K562 (cell line): ENCODE results near the gene ERO1B. TPM values are rescaled to one million over a fixed set of nuclear protein-coding genes. Genes with fewer than 3 reads are reported as not detected.

Experiments
- ATAC-seq: fragments of 200-7000 bp; cut with Tn5 transposase; 3 replicates; pipeline ENCODE4 v1.9.1; 2020; ENCODE audit warnings: moderate library complexity
- BruUV-seq: library from RNA; stranded (reverse); fragments of 400-500 nt; replicated peaks from 2 replicates; lab custom pipeline; 2021; lab: Mats Ljungman, UMichigan
- CTCF ChIA-PET: fragments of 300-600 bp; formaldehyde crosslinking; extraction: SDS; loops from one replicate; lab custom pipeline; 2021; ENCODE audit warnings: low intra/inter-chr PET ratio; lab: Yijun Ruan, JAX
- POLR2A ChIA-PET: fragments of 300-600, 350-650 bp; sonication (Branson Sonifier 250); formaldehyde crosslinking; extraction: SDS; loops from one replicate; lab custom pipeline; 2021; ENCODE audit warnings: antibody characterized with exemption, inconsistent platforms; lab: Yijun Ruan, JAX
- DNase-seq, 4 experiments: peaks; one replicate each; pipeline versions ENCODE4 v3.0.0 to v3.0.0-alpha.2; 2011 to 2018; ENCODE audit warnings: low spot score in 3 of 4, mixed read lengths in 3 of 4; ENCODE audit errors: extremely low read depth in 1 of 4
- FAIRE-seq: peaks from 2 replicates; lab custom pipeline; 2011; peaks lifted over from hg19 to GRCh38; lab: Jason Lieb, UNC
- H2AFZ ChIP-seq: 2 replicates; pipeline ENCODE4 v1.6.0; 2011; ENCODE audit warnings: low read depth, low read length, control low read depth, inconsistent platforms
- H3K27ac ChIP-seq: fragments of 200-600 bp; 3 replicates; pipeline ENCODE4 v1.8.0; 2011; ENCODE audit warnings: low read depth, mild to moderate bottlenecking, control low read depth, inconsistent platforms, low read length, moderate library complexity, mixed read lengths; ENCODE audit errors: extremely low read depth
- H3K27me3 ChIP-seq, 2 experiments: fragments of 300-600 bp in 1 of 2; 2 replicates in 1 of 2; 3 replicates in 1 of 2; pipeline versions ENCODE4 v1.6.0 to v1.8.0; 2011; ENCODE audit warnings: inconsistent platforms in 2 of 2, low read length in 2 of 2, mild to moderate bottlenecking in 1 of 2, mixed read lengths in 1 of 2, moderate library complexity in 1 of 2; ENCODE audit not compliant: control insufficient read depth in 2 of 2, insufficient read depth in 2 of 2
- H3K36me3 ChIP-seq: fragments of 300-600 bp; 3 replicates; pipeline ENCODE4 v1.8.0; 2011; ENCODE audit warnings: mild to moderate bottlenecking, low read length, inconsistent platforms; ENCODE audit not compliant: control insufficient read depth, insufficient read depth
- H3K4me1 ChIP-seq, 2 experiments: fragments of 200-600 bp in 1 of 2; replicated peaks in 1 of 2; 2 replicates in 1 of 2; 3 replicates in 1 of 2; pipeline versions ENCODE4 v1.5.1 to v1.8.0; 2011; ENCODE audit warnings: inconsistent platforms in 2 of 2, low read length in 2 of 2, mild to moderate bottlenecking in 1 of 2, mixed read lengths in 1 of 2, moderate library complexity in 1 of 2; ENCODE audit not compliant: control insufficient read depth in 2 of 2, insufficient read depth in 2 of 2
- H3K4me2 ChIP-seq: 2 replicates; pipeline ENCODE4 v1.6.1; 2011; ENCODE audit warnings: low read length, control low read depth, inconsistent platforms, mixed read lengths; ENCODE audit not compliant: insufficient read depth
- H3K4me3 ChIP-seq: fragments of 200-600 bp; sonication (generic), shearing (Covaris generic); 2 replicates; pipeline ENCODE4 v1.5.1; 2016; ENCODE audit warnings: control low read depth, inconsistent platforms
- H3K79me2 ChIP-seq: fragments of 200-600 bp; 3 replicates; pipeline ENCODE4 v1.8.0; 2011; ENCODE audit warnings: low read length, inconsistent platforms; ENCODE audit not compliant: control insufficient read depth, insufficient read depth
- H3K9ac ChIP-seq, 2 experiments: 2 replicates each; pipeline versions ENCODE4 v1.6.0 to v1.6.1; 2011; ENCODE audit warnings: low read depth in 2 of 2, low read length in 2 of 2, control low read depth in 1 of 2, inconsistent platforms in 1 of 2, mild to moderate bottlenecking in 1 of 2, mixed read lengths in 1 of 2; ENCODE audit not compliant: insufficient read depth in 1 of 2
- H3K9me1 ChIP-seq: one replicate; pipeline ENCODE4 v1.6.0; 2011; ENCODE audit warnings: inconsistent platforms, mild to moderate bottlenecking, low read length, moderate library complexity; ENCODE audit not compliant: control insufficient read depth, insufficient read depth
- H3K9me3 ChIP-seq: replicated peaks from 2 replicates; pipeline ENCODE4 v1.5.1; 2011; ENCODE audit warnings: low read depth, low read length, inconsistent platforms; ENCODE audit not compliant: control insufficient read depth, insufficient read depth
- H4K20me1 ChIP-seq: replicated peaks from 2 replicates; pipeline ENCODE4 v1.6.1; 2011; ENCODE audit warnings: low read length, inconsistent platforms, mixed read lengths; ENCODE audit not compliant: control insufficient read depth, insufficient read depth
- MXI1 ChIP-seq: IDR thresholded peaks from 2 replicates; pipeline ENCODE4 v1.6.1; 2011; ENCODE audit warnings: low read depth, mild to moderate bottlenecking, improper control_type of control experiment, low read length
- RBM25 ChIP-seq: fragments of 200-400 bp; formaldehyde crosslinking; IDR thresholded peaks from 2 replicates; pipeline ENCODE4 v1.6.1; 2018; ENCODE audit warnings: low read length, low read depth, moderate library complexity; ENCODE audit not compliant: severe bottlenecking
- TEAD1 ChIP-seq, 2 experiments: fragments of 450-650 bp in 1 of 2; sonication (generic) in 1 of 2; formaldehyde crosslinking; IDR thresholded peaks; 2 replicates each; pipeline versions ENCODE4 v1.4.0 to v1.8.0; 2020 to 2022; ENCODE audit warnings: mild to moderate bottlenecking in 2 of 2, missing genetic modification reagents in 1 of 2
- ZNF224 ChIP-seq: sonication (generic); formaldehyde crosslinking; IDR thresholded peaks from 2 replicates; pipeline ENCODE4 v1.8.0; 2022; ENCODE audit warnings: mild to moderate bottlenecking, missing genetic modification reagents
- WGBS: fragments of 100-300 bp; shearing (Covaris generic); methylation state at CpG from one replicate; pipeline ENCODE4 v1.1.6; 2016; ENCODE audit warnings: low coverage, mixed read lengths; ENCODE audit not compliant: insufficient coverage; ENCODE audit errors: missing lambda C conversion rate; 5-methylcytosine and 5-hydroxymethylcytosine counted together
- in situ Hi-C: fragments of 300-500 bp; cut with MboI; formaldehyde crosslinking; loops from 4 replicates; pipeline ENCODE4 v1.15.0; 2018; ENCODE audit warnings: inconsistent platforms, mixed read lengths
- intact Hi-C: fragments of 100-400 bp; cut with micrococcal nuclease; formaldehyde crosslinking; loops from 2 replicates; pipeline ENCODE4 v1.14.2; 2022
- polyA plus RNA-seq, 8 experiments: library from polyadenylated mRNA; depleted of rRNA in 4 of 8; stranded (reverse) in 5 of 8; unstranded in 3 of 8; fragments of >200 nt; fragmentation: Nextera tagmentation in 2 of 8; fragmentation: Illumina TruSeq in 1 of 8; extraction: Ambion mirVana in 2 of 8; extraction: Trizol in 1 of 8; gene quantifications; 2 replicates each; pipeline versions ENCODE4 v1.2.1 to v1.2.3, GENCODE V29; 2011 to 2014; ENCODE audit warnings: inconsistent platforms in 1 of 8, missing spikeins in 1 of 8
- total RNA-seq, 7 experiments: library from RNA; depleted of rRNA in 6 of 7; stranded (reverse); fragments of >200 nt in 6 of 7; fragmentation: Illumina TruSeq in 2 of 7; extraction: Trizol in 2 of 7; gene quantifications; 2 replicates each; pipeline versions ENCODE4 v1.2.1 to v1.2.3, GENCODE V29; 2011 to 2021; ENCODE audit warnings: low replicate concordance in 1 of 7

Gene ERO1B
- total and polyA plus RNA-seq, 9 of the 15 experiments (the other 6 are each of a cell fraction or from before 2014, with no cell fraction given): 0.59 to 6.4 (median 4.2) TPM

DNA sequence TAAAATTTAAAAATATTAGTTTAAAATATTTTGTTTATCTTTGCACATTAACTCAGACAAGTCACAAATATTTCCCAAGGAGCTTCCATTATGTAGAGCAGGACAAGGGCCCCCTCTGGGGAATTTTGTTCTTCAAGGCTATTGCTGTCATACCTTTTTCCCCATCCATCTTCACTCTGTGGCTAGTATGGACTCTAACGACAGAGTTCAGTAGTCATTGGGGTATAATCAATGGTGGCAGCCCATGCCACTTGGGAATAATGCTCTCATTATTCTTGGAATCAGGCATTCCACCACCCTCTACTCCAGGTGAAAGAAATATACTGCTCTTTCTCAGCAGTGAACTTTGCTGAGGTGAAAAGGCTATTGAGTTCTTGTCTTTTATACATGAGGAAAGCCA is 38.5 kb upstream of the ERO1B start:
- Histone ChIP-seq H3K9me1 (no peaks in the 10 kb centered on the region), H4K20me1 (no peaks in the 10 kb centered on the region), H3K9me3 (peaks cover 3% of the 10 kb centered on the region; the same call in 1 of the 2 replicates), H3K36me3 (no peaks in the 10 kb centered on the region), H3K9ac (no peak overlapping the region), H2AFZ (no peak overlapping the region), H3K4me3 (no peak overlapping the region), H3K79me2 (no peaks in the 10 kb centered on the region), H3K27ac (no peak overlapping the region), H3K27me3 (no peaks in the 10 kb centered on the region), H3K4me1 (no peaks in the 10 kb centered on the region), H3K4me2 (no peak overlapping the region)
- ATAC-seq (no peak), DNase-seq (no peak), FAIRE-seq (no peak)
- no TSS peak for BruUV-seq
- 6% methylated on average over 1 of the region's 1 CpG for WGBS
- TF ChIP-seq MXI1 (no peak), ZNF224 (CRISPR knock-in tag) (no peak)
- POLR2A ChIA-PET: no interaction called here
- intact Hi-C loops: no loop called here
- CTCF ChIA-PET: no interaction called here
- in situ Hi-C loops: no loop called here

GRCh38 chr1:236316437-236316836 is 34.7 kb upstream of the ERO1B start:
- ATAC-seq (no peak), FAIRE-seq (no peak), DNase-seq (no peak)
- Histone ChIP-seq H3K9me1 (no peaks in the 10 kb centered on the region), H3K79me2 (no peaks in the 10 kb centered on the region), H3K4me1 (no peaks in the 10 kb centered on the region), H3K9ac (no peak overlapping the region), H3K4me3 (no peak overlapping the region), H2AFZ (no peak overlapping the region), H3K27me3 (no peaks in the 10 kb centered on the region), H4K20me1 (no peaks in the 10 kb centered on the region), H3K27ac (no peak overlapping the region), H3K9me3 (no peaks in the 10 kb centered on the region), H3K36me3 (no peaks in the 10 kb centered on the region), H3K4me2 (no peak overlapping the region)
- intact Hi-C loops (no loop called here), in situ Hi-C loops (no loop called here)
- POLR2A ChIA-PET: interaction anchor here (1.2 to 1.7 kb wide), 2 partner anchors 10 to 39 kb away, joined by 4 to 7 read pairs; no protein-coding TSS in a partner anchor
- WGBS: 14% methylated on average over 2 of the region's 2 CpGs
- CTCF ChIA-PET: no interaction called here
- no TSS peak for BruUV-seq
- TF ChIP-seq RBM25 (peak; percentile 33), TEAD1 (CRISPR knock-in tag; IDR thresholded peaks at IDR 0.05) (no peak)
